ENCODE results near the gene FARS2.

DNA sequence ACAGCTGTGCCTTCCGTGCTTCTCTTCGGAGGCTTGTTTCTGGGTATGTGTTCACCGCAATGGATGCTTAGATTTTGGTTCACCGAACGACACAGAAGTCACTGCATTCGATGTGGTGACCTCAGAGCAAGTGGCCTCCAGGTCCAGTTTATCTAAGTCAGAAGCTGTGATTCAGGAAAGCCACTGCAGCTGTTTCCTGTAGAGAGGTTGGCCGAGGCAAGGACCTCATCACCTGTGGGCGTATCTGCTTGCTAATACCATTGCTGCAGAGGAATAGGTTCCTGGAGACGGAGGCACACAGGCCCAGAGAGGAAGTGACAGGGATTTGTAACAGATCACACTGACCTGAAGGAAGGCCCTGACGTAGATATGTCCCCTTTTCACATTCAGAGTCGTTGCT lies 82.7 kb downstream of the FARS2 start:
- TF ChIP-seq ZNF623 (tag by site-specific recombination; IDR thresholded peaks at IDR 0.05) (no peak), ZNF155 (tag by site-specific recombination; IDR thresholded peaks at IDR 0.05) (no peak)
- TF ChIP-seq, protein P1, sequence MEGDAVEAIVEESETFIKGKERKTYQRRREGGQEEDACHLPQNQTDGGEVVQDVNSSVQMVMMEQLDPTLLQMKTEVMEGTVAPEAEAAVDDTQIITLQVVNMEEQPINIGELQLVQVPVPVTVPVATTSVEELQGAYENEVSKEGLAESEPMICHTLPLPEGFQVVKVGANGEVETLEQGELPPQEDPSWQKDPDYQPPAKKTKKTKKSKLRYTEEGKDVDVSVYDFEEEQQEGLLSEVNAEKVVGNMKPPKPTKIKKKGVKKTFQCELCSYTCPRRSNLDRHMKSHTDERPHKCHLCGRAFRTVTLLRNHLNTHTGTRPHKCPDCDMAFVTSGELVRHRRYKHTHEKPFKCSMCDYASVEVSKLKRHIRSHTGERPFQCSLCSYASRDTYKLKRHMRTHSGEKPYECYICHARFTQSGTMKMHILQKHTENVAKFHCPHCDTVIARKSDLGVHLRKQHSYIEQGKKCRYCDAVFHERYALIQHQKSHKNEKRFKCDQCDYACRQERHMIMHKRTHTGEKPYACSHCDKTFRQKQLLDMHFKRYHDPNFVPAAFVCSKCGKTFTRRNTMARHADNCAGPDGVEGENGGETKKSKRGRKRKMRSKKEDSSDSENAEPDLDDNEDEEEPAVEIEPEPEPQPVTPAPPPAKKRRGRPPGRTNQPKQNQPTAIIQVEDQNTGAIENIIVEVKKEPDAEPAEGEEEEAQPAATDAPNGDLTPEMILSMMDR (tag by site-specific recombination; IDR thresholded peaks at IDR 0.05): no peak
